IPS-NIHi7 (cell line): Measurements from ENCODE around the gene ARHGEF4.

Source experiments
- DNase-seq: peaks from one replicate; pipeline ENCODE4 v3.0.0; 2012; ENCODE audit warnings: mixed read lengths; ENCODE audit errors: extremely low spot score

Gene ARHGEF4

DNA sequence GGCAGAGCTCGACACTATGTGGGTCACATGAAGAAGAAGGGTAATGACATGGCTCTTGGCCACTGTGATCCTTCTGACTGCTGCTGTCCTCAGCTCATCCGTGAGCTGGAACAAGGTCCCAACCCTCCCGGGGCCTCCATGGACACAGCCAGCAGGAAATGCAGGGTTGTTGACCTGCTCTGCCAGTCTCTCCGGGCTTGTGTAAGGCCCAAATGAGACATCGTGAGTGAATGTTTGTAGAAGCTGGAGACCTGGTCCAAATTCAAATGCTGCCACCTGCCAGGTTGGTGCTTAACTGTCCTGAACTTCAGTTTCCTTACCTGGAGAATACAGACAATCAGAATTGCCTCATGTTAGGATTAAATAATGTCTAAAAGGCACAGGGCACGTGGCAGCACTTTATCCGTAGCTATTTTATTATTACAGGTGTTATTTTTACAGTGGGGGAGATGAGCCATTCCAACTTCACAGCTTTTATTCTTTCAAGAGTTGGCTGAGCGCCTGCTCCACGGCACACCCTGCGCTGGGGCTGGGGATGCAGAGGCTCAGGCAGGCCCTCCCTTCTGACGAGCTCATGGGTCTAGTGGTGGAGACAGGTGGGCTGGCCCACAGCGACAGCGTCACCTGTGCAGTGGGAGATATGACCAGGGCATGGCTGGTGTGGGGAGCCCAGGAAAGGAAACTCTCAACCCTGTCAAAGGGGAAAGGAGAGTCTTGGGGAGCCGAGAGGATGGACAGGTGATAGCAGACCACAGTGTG is 15.1 kb downstream of the ARHGEF4 start:
- no peak for DNase-seq

DNA sequence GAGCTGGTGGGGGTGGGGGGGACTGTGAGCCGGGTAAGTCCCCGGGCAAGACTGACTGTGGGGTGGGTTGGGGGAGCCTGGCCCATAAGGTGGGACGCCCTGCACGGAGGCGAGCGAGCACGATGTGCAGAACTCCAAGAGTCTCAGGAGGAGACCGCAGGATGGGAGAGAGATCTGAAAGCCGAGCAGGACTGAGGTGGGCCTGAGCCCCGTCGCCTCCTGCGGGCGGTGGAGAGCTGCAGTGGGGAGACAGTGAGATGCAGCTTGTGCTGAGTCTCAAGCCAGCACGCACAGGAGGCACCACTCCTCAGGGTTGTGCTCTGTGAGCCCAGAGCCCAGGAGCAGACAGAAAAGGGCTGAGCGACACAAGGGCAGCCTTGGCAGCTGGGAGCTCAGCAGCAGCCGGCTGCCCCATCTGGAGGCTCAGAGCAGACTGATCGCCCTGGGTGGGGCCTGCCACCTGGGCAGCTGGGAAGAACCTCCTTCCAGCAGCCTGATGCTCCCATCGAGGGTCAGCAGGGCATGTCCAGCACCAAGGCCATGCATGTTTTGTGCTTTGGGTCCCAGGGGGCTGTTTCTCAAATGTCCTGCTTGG is 15.9 kb downstream of the ARHGEF4 start:
- no peak for DNase-seq

DNA sequence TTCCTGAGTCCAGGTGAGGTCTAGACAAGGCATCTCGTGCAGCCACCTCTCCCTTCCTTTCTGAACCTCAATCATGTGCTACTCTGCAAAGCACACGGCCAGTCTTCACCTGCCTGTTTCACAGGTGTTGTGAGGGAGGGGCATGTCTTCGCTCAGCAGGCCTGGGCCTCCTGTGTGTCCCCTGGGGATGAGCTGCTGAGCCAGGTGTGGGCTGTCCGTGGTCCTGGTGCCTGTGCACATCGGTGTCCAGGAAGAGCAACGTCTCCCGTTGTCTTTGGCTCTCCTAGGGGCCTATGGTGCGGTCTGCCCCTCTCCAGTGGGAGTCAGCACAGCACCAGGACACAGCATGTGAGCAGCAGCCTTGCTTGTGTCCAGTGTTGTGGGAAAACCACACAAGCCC is 16.7 kb downstream of the ARHGEF4 start:
- no peak for DNase-seq

DNA sequence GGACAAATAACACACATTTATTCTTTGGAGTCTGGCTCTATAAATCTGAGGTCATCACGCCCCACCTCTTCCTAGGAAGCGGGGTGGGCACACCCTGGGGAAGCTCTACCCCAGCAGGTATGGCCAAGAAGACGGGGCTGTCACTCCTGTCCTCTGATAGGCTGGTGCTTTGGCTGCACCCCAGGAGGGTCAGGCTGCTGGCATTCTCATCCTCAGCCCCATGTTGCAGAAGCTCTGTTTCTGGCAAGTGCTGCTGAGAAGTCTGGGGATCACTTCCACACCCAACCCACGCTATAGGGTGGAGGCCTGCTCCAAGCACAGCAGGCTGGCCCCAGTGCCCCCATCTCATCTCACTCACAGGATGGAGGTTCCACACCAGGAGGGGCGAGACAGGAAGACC is 17.6 kb downstream of the ARHGEF4 start:
- no peak for DNase-seq

DNA sequence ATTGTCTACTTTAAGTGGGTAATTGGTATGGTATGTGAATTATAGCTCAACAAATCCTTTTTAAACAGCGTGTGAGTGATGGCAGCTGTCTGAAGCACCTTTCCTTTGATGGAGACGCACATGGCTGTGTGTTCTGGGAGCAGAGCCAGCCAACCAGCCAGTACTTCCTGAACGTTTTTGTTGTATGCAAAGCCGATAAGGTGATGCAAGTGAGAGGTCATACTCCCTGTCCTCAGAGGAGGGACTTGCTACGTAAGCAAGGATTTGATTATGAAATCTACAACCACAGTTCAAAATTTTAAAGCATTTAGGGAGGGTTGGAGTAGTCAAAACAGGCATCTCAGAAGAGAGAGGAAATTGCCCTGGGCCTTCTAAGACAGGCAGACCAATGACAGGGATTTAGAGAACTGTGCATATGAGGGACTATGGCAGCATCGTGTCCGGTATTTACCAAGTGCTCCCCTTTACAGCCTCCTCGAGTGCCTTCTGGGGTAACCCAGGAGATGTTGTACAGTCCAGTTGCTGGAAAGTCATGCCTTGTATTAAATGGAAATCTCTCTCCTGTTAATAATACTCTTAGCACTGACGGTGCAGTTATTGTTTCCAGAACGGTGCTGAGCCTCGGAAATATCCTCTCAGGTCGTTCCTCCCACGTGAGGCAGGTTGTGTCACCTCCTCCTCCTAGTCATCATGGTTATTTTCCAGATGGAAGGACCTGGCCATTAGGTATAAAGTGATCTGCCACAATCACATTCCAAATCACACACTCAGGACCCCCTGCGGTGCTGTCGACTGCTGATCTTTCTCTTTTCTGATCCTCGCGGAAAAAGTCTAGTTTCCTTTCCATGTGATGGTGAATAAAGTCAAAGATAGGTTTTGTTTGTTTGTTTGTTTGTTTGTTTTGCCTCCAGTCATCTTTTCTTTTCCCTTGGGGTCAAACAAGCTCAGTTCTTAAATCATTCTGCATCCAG is 28.4 kb downstream of the ARHGEF4 start:
- no peak for DNase-seq

DNA sequence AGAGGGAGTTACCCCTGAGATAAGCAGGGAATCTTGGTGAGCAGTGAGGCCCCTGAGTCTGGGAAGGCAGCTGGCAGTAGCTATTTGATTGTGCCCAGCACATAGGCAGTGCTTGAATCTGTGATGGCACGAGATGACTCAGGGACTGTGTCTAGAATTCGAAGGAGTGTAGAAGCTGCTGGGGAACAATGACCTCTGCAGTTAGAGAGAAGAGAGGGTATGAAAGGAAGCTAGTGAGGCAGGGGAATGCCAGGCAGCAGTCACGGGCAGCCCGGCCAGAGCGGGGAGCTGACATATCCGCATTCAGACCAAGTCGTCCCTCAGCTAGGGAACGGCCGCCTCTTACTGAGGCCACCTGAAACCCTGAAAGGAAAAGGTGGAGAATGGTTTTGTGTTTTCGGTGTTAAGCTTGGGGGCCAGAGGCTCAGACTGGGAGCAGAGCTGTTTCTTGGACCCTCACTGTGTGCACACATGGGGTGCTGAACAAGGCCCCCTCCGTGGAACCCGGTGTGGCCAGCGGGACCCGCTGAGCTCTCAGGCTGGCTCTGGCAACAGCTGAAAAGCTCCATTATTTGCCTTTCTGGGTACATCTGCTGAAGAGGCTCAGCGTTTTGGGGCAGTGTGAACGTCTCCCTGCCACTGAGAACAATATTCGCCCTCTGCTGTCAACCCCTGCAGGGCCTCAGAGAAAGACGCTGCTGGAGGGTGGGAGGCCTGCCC is 32.9 kb downstream of the ARHGEF4 start:
- DNase-seq = no peak

DNA sequence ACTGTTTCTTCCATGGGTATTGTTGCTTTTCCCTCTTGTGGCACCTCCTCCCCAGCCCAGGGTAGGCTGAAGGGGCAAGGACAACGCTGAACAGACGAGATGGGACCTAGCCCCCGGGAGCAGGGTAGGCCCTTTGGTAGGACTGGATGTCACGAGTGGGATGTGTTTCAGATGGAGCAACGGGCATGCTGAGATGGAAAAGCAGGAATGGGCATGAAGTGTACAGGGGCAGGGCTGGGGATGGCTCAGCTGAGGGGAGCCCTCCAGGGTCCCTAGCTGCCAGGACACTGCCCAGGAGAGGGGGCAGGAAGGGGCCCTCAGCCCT is 33.4 kb downstream of the ARHGEF4 start:
- DNase-seq = no peak

DNA sequence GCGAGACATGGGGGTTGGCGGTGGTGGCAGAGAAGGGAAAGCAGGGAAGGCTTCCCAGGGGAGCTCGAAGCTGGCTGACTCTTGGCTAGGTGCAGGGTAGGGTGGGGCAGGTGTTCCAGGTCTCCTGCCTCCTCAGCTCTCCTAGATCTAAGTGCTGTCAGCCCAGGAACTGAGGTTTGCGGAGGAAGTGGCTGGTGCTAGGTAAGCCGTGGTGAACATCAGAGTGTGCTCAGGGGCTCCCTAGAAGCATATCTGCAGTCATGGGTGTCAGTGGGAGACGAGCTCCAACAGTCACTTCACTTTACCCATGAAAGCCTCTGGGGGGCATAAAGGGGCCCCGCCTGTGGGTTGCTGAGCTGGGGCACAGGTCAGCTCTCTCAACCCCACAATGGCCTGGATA is 34.1 kb downstream of the ARHGEF4 start:
- no peak for DNase-seq

DNA sequence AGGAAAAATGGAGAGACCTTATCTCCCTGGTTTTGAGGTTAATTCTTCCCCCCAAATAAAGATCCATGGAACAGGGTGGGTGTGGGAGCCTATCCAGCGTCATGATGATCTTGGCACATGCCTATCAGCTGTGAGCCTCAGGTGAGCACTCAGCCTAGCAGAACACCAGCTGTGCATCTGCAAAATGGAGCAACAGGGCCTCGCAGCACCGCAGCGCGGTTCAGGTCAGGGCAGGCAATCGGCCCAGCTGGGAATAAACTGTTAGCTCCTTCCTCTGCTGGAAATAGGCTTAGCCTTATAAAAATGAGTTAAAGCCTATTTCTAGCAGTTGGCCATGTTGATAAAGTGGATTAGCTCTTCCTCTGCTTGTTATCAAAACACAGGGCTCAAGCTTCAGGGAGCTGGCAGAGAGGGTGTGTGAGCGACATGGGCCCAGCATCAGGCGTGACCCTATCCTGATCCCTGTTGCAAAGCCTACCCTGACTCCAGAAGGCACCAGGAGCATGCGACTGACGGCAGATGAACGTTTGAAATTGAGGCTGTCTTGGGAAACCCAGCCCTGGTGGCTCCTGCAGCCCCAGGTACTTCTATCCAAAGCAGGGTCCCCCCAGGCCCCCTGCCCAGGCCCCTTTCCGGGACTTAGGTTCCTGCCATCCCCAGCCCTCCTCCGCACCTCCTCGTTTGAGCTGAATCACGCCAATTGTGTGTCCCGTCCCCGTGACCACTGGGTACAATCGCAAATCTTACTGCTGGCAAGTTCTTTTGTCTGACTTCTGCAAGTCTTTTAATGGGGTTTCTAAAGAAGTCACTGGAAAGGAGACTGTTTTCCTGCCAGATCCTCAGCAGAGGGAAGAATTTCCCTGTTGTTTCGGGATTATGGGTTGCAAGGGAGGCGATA is 35.4 kb downstream of the ARHGEF4 start:
- no peak for DNase-seq

DNA sequence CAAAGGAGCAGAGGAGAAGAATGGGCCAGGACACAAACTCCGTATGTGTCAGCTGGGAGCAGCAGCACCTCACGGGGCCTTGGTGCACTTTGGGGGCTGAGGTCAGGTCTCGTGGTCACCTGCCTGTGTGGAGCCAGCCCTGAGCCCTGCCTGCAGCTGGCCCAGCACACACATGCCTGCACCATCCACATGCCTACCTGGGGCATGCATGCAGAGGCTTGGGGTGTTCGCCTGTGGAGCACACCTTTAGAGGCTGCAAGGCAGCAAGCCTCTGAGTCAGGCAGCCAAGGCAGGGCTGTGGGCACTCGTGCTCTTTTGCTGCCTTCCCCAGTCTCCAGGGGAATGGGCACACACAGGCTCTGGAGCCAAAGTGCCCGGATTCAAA is 36.0 kb downstream of the ARHGEF4 start:
- no peak for DNase-seq

DNA sequence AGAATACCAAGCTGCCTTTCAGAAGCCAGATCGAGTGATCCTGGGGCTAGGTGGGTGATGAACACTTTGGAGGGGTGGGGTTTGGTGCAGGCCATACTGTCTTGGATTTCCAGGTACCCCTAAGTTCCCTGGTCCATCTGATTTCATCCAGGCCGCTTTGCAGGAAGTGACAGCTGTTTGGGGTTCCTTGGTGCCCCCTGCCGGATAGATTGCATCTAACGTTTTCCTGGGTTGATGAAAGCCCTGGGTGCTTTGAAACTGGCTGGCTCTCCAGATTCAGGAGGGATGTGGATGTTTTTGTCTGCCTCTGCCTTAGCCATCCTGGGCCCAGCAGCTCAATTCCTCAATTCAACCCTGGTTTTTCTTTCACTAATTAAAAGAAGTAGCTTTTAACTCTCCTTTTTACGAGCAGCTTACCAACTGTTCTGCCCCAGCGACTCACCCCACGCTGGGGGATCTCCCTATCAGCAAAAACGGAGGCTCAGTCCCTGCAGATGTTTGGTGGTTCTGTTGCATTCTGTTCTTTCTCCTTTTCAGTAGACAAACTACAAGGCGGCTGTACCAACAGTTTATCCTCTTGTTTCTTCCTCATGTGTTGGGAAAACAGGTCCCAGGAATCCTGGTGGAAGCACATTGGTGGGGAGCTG is 37.1 kb downstream of the ARHGEF4 start:
- DNase-seq = peak; percentile 85

DNA sequence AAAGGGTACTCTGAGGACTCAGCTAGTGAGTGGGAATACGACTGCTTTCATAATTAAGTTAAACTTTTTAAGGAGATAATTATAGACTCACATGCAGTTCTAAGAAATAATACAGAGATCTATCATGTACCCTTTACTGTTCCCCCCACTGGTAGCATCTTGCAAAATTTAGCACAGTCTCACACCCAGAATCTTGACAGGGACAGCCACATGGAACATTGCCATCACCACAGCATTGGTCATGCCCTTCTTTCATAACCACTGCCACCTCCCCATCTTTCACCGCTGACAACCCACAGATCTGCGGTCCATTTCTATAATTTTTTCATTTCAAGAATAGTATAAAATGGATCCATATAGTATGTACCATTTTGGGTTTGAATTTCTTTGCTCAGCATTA is 37.8 kb downstream of the ARHGEF4 start:
- DNase-seq = no peak

DNA sequence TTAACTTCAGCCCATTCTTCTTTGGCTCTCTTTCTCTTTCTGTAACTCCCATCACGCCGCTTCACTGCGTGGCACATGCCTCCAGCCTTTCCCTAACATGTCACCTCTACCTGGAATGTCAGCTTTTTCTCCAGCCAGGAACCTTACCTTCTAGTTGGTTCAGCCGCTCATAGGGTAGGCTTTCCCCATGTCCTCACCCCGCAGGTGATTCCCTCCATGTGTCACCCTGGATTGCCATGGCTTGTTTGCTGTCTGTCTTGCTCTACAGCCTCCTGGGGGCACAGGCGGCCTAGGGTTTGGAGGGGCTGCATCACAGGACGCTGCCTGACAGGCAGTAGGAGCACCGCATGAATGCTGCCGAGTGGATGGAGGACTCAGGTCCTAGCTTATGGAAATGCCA is 39.2 kb downstream of the ARHGEF4 start:
- DNase-seq = no peak

DNA sequence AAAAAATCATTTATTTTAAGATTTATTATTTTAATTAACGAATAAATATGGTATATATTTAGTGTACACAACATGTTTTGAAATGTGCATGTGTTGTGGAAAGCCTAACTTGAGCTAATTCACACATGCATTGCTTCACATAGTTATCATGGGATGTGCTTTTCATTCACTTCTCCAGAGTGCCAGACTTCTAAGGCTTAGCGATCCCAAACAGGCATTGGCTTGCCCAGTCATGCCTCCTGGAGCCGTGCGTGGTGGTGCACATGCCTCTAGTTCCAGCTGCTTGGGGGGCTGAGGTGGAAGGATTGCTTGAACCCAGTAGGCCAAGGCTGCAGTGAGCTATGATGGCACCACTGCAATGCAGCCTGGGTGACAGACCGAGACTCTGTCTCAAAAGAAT is 40.5 kb downstream of the ARHGEF4 start:
- DNase-seq = no peak

DNA sequence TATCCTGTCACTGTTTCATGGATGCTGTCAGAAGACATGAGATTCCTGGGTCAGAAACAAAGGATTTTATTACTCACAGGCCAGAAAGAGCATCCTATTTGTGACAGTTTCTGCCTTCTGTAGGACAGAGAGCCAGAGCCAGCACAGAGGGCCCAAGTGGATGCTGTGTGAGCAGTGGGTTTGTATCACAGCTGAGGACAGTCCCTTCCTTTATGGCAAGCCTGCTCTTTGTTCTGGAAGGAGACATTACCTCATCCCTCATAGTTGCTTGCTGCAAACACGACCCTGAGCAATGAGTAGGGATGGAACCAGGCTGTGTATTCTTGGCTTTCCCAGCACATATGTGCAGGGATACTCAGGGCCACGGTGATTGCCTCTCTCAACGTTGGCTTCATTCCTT is 41.6 kb downstream of the ARHGEF4 start:
- DNase-seq = no peak

DNA sequence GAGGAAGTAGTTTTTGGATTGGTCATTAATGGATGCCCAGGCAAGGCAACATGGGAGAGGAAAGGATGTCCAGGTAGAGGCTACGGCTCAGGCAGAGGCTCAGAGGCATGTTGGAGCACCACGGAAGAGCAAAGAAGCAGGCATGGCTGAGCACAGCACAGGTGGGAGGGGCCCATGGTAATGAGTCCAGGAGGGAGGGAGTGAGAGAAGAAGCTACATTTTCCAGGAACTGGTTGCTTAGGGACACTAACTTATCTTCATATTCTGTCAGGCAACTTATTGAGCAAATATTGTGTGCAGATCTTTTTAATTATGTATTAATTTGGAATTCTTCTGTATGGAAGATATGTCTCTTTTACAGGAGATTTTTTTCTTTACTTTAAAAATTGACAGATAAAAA is 42.2 kb downstream of the ARHGEF4 start:
- no peak for DNase-seq

DNA sequence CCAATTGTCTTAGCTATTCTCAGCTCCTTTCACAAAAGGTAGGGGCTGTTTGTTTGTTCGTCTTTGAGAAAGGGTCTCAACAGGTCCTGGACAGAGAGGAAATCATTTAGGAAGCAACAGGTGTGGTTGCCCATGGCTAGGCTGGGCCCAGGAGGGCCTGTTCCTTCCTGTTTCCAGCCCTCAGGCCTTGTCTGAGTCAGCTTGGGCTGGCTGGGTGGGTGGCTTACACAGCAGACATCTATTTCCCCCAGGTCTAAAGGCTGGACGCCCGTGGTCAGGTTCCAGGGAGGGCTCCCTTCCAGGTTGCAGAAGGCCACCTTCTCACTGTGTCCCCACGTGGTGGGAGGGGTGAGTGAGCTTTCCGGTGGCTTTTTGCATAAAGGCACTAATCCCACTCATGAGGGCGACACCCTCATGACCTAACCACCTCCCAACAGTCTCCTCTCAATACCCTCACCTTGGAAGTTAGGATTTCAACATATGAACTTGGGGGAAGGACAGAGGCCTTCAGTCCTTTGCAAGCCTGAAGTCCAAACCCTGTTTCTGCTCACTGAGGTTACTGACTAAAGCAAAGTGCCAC is 45.5 kb downstream of the ARHGEF4 start:
- no peak for DNase-seq

DNA sequence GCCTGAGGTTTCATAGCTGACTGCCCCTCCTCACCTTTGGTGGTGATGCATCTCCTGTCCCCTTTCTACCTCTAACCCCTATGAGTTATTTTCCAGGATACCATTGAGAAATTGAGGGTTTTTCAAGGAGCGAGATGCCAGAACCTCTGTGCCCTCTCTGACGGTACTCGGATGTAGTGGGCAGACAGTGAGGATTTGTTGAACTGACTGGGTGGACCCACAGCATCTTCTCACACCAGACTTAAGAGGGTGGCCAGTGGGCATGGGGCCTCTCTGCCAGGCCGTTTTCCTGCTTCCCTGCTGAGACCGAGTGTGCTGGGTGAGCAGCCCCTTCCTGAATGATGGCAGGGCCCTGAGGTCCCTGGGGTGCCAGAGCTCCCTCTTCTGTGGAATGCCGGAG is 46.3 kb downstream of the ARHGEF4 start:
- DNase-seq = no peak

DNA sequence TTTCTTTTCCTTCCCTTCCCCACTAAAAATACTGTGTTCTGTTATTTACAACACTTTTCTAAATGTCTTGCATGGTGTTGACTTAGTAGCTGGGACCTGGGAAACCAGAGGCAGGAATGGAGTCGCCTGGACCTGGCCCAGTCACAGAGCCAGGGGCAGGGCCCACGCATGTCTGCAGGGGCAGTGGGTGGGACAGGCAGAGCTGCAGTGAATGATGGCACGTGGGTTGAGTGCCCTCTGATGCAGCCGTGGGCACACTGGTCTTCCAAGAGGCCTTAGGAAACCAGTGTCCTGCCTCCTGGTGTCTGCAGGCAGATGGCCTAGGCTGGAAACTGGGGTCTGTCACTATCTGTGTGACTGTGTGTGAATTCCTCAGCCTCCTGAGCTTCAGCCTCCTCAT is 46.8 kb downstream of the ARHGEF4 start:
- no peak for DNase-seq

DNA sequence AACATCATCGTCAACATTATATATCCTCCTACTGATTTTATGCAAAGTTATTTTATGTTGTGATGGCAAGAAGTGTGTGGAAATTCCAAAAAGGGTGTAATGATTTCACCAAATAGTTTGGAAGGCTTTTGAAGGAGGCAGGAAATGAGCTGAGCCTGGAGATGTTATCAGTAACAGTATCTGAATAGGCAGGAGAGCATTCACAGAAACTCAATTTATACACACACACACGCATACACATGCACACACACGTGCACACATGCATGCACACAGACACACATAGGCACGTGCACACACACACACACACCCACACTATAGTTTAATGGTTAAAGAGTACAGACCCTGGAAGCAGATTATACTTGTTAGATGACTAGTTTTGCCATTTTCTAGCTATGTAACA is 47.3 kb downstream of the ARHGEF4 start:
- no peak for DNase-seq
